ENCODE data around the gene PRELID3B. TPM values are rescaled to one million over a fixed set of nuclear protein-coding genes. Genes with fewer than 3 reads are reported as not detected.
A peak's percentile ranks its signal among the peaks of the same experiment; 100 is the strongest.

PRELID3B gene
- total RNA-seq, 1 donor from 2014 or later, result 78.8 TPM

- H3K79me2 ChIP-seq (ENCODE audit: low read depth), result no peaks in the 10 kb centered on the region
- no peak overlapping the region for H3K4me2 ChIP-seq
- H3K36me3 Mint-ChIP-seq, result no peaks in the 10 kb centered on the region
- TF ChIP-seq EZH2phosphoT487 (IDR thresholded peaks at IDR 0.05) (no peak), EZH2 (IDR thresholded peaks at IDR 0.05) (no peak)
- H3K27ac ChIP-seq, result no peak overlapping the region
- H3K9me3 ChIP-seq (ENCODE audit: low read depth), result no peaks in the 10 kb centered on the region
- no peaks in the 10 kb centered on the region for H3K36me3 ChIP-seq
- H3F3A ChIP-seq (ENCODE audit: low read depth), result no peaks in the 10 kb centered on the region
- H3K9ac ChIP-seq, result no peak overlapping the region
- no peak for DNase-seq (ENCODE audit: low spot score)
- H3K27me3 Mint-ChIP-seq (ENCODE audit: insufficient read depth, low read depth), result peaks cover 2% of the 10 kb centered on the region
- no peak overlapping the region for H3K4me3 Mint-ChIP-seq
- no peak overlapping the region for H2AFZ ChIP-seq (replicated peaks)
- no peaks in the 10 kb centered on the region for H3K4me1 ChIP-seq
- no peaks in the 10 kb centered on the region for H4K20me1 ChIP-seq (ENCODE audit: low read depth)
- no peak overlapping the region for H3K4me3 ChIP-seq
- H3K27me3 ChIP-seq, result no peaks in the 10 kb centered on the region
- H3K4me1 Mint-ChIP-seq, result no peaks in the 10 kb centered on the region
- H3K27ac Mint-ChIP-seq, result no peak overlapping the region
- no peaks in the 10 kb centered on the region for H3K9me3 Mint-ChIP-seq
These were observed 41.7 kb upstream of the PRELID3B start for GRCh38 chr20:59084041-59084850.

- no peak overlapping the region for H3K4me2 ChIP-seq
- Mint-ChIP-seq H3K27ac (no peak overlapping the region), H3K36me3 (no peaks in the 10 kb centered on the region), H3K4me1 (no peaks in the 10 kb centered on the region), H3K9me3 (no peaks in the 10 kb centered on the region), H3K4me3 (no peak overlapping the region), H3K27me3 (ENCODE audit: insufficient read depth, low read depth) (peaks cover 2% of the 10 kb centered on the region)
- TF ChIP-seq EZH2 (IDR thresholded peaks at IDR 0.05) (no peak), EZH2phosphoT487 (IDR thresholded peaks at IDR 0.05) (no peak), CTCF (IDR thresholded peaks at IDR 0.05) (no peak)
- H3K4me3 ChIP-seq, result no peak overlapping the region
- H3K9ac ChIP-seq, result no peak overlapping the region
- no peaks in the 10 kb centered on the region for H3K79me2 ChIP-seq (ENCODE audit: low read depth)
- no peaks in the 10 kb centered on the region for H3K9me3 ChIP-seq (ENCODE audit: low read depth)
- peaks cover 5% of the 10 kb centered on the region for H3K27me3 ChIP-seq
- no peaks in the 10 kb centered on the region for H4K20me1 ChIP-seq (ENCODE audit: low read depth)
- no peaks in the 10 kb centered on the region for H3K36me3 ChIP-seq
- H2AFZ ChIP-seq (replicated peaks), result no peak overlapping the region
- no peaks in the 10 kb centered on the region for H3F3A ChIP-seq (ENCODE audit: low read depth)
- DNase-seq (ENCODE audit: low spot score), result no peak
- no peak overlapping the region for H3K27ac ChIP-seq
- no peaks in the 10 kb centered on the region for H3K4me1 ChIP-seq
These were observed 40.4 kb upstream of the PRELID3B start for GRCh38 chr20:59082981-59083380.

DNA sequence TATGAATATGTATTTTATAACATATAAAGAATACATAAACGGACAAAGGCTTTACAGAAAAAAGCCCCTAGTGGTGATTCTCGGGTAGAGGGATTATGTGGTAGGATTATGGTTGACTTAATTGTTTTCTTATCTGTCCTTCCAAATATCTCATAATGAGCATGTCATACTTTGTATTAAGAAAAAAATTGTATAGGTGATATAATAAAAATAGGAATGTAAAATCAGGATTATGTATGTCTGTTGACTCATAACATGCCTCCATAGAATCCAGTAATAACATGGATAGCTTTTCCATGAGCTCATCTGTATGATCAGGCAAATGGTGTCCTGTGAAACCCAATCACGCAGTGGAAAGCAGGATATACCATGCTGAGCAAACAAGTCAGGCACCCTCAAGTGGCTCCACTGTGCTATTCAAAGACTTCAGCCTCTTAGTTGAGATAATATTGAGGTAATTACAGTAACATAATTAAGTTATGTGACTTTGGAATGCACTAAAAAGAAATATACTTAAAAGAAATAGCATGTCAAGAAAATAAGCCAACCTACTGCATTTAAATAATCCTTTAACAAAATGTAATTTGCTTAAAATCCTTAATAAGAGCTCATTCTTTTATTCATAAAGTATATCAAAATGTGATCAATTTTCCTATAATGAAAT, 39.6 kb upstream of the PRELID3B start:
- Histone ChIP-seq H3K79me2 (ENCODE audit: low read depth) (no peaks in the 10 kb centered on the region), H3F3A (ENCODE audit: low read depth) (no peaks in the 10 kb centered on the region), H3K27ac (no peak overlapping the region), H3K9ac (no peak overlapping the region), H3K4me1 (no peaks in the 10 kb centered on the region), H3K4me3 (no peak overlapping the region), H3K4me2 (no peak overlapping the region), H3K9me3 (ENCODE audit: low read depth) (no peaks in the 10 kb centered on the region), H2AFZ (replicated peaks) (no peak overlapping the region), H3K27me3 (peaks cover 13% of the 10 kb centered on the region), H4K20me1 (ENCODE audit: low read depth) (no peaks in the 10 kb centered on the region), H3K36me3 (no peaks in the 10 kb centered on the region)
- peaks cover 6% of the 10 kb centered on the region for H3K27me3 Mint-ChIP-seq (ENCODE audit: insufficient read depth, low read depth)
- H3K27ac Mint-ChIP-seq, result no peak overlapping the region
- DNase-seq (ENCODE audit: low spot score), result no peak
- H3K4me3 Mint-ChIP-seq, result no peak overlapping the region
- peak; percentile 48 for TF ChIP-seq CTCF (IDR thresholded peaks at IDR 0.05)
- TF ChIP-seq EZH2 (IDR thresholded peaks at IDR 0.05), result no peak
- TF ChIP-seq EZH2phosphoT487 (IDR thresholded peaks at IDR 0.05), result no peak
- no peaks in the 10 kb centered on the region for H3K4me1 Mint-ChIP-seq
- H3K36me3 Mint-ChIP-seq, result no peaks in the 10 kb centered on the region
- H3K9me3 Mint-ChIP-seq, result no peaks in the 10 kb centered on the region

DNA sequence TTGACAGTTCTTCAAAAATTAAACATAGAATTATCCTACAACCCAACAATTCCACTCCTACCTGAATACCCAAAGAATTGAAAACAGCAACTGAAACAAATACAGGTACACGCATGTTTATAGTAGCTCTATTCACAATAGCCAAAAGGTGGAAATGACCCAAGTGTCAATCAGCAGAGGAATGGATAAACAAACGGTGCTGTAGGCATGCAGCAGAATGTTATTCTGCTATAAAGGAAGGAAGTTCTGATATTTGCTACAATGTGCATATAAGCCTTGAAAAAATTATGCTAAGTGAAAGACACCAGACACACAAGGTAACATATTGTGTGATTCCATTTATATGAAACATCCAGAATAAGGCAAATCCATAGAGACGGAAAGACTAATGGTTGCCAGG, 38.5 kb upstream of the PRELID3B start:
- peaks cover 8% of the 10 kb centered on the region for H3K27me3 Mint-ChIP-seq (ENCODE audit: insufficient read depth, low read depth)
- Histone ChIP-seq H3K9me3 (ENCODE audit: low read depth) (no peaks in the 10 kb centered on the region), H3K27me3 (peaks cover 13% of the 10 kb centered on the region), H3K9ac (no peak overlapping the region), H2AFZ (replicated peaks) (no peak overlapping the region), H4K20me1 (ENCODE audit: low read depth) (no peaks in the 10 kb centered on the region), H3K4me1 (no peaks in the 10 kb centered on the region), H3K4me2 (no peak overlapping the region), H3K27ac (no peak overlapping the region), H3K36me3 (no peaks in the 10 kb centered on the region), H3K4me3 (no peak overlapping the region), H3F3A (ENCODE audit: low read depth) (no peaks in the 10 kb centered on the region), H3K79me2 (ENCODE audit: low read depth) (no peaks in the 10 kb centered on the region)
- TF ChIP-seq CTCF (IDR thresholded peaks at IDR 0.05) (no peak), EZH2phosphoT487 (IDR thresholded peaks at IDR 0.05) (no peak), EZH2 (IDR thresholded peaks at IDR 0.05) (no peak)
- no peak overlapping the region for H3K27ac Mint-ChIP-seq
- DNase-seq (ENCODE audit: low spot score), result no peak
- no peak overlapping the region for H3K4me3 Mint-ChIP-seq
- no peaks in the 10 kb centered on the region for H3K9me3 Mint-ChIP-seq
- H3K36me3 Mint-ChIP-seq, result no peaks in the 10 kb centered on the region
- H3K4me1 Mint-ChIP-seq, result no peaks in the 10 kb centered on the region

All from neural progenitor cell (in vitro differentiated cells).